Measurements from ENCODE around the gene LYPLAL1. TPM values are rescaled to one million over a fixed set of nuclear protein-coding genes. Genes with fewer than 3 reads are reported as not detected.

LYPLAL1 gene
- polyA plus RNA-seq, 1 of the 3 experiments (the other 2 are of a cell fraction), result 11.2 TPM

DNA sequence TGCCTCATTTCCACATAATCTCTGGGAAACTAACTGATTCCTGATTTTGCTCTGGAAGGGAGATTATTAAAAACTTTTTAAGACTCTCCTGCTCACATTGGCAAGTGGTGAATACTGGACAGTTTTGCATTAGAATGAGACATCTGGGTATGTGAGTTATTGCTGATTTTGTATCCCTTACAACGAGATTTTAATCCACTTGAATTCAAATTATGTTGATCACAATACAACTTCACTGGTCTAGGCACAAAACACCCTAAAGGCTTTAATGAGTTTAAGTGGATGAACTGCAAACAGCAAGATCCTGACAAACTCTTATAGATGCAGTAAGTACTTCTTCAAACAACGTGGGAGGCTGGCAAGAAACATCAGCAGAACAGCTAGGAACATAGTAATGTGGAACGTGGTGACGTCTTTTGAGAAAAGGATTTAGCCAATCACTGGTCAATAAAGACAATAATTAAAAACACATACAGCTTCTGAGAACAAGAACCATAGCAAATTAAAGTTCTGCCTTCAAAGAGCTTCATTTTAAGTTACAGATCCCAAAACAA lies 10.2 kb upstream of the LYPLAL1 start (continued):
- TF ChIP-seq RXRA (IDR thresholded peaks at IDR 0.05; ENCODE audit: borderline replicate concordance, low read depth) (no peak), TAF1 (IDR thresholded peaks at IDR 0.05; ENCODE audit: borderline replicate concordance, low read depth, low read length) (no peak)
- TF ChIP-seq, protein P1, sequence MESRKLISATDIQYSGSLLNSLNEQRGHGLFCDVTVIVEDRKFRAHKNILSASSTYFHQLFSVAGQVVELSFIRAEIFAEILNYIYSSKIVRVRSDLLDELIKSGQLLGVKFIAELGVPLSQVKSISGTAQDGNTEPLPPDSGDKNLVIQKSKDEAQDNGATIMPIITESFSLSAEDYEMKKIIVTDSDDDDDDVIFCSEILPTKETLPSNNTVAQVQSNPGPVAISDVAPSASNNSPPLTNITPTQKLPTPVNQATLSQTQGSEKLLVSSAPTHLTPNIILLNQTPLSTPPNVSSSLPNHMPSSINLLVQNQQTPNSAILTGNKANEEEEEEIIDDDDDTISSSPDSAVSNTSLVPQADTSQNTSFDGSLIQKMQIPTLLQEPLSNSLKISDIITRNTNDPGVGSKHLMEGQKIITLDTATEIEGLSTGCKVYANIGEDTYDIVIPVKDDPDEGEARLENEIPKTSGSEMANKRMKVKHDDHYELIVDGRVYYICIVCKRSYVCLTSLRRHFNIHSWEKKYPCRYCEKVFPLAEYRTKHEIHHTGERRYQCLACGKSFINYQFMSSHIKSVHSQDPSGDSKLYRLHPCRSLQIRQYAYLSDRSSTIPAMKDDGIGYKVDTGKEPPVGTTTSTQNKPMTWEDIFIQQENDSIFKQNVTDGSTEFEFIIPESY (IDR thresholded peaks at IDR 0.05; ENCODE audit: borderline replicate concordance, low read depth), result no peak

DNA sequence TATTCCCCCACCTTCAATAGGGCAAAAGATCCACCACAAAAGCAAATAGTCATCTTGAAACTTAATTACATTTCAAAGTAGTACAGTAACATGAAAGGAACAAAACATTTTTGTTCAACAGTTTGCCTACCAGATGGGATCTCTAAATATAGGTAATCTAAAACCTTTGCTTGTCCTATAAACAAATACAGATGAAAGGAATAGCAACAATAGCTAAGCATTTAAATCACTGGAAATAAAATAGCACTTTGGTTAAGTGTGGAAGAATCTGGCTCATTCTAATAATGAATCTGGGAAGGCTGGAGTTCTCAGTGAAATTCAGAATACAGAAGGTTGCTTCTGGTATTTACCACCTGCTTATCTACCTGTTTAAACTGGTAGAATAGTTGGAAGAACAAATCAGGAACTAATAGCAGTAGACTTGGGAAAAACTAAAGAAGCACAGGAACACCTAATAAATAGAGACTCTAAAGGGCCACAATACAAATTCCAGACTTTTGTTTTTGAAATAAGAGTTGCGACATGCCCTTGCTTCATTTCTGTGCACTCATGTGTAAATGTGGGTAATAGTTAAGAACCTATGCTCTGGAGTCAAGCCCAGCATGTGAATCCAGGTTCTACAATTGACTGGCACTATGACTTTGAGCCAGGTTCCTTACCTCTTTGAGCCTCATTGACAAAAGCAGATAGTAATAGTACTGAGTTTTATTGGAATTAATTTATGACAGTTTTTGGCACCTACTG lies 2.3 kb upstream of the LYPLAL1 start:
- POLR2A ChIA-PET, result no interaction called here
- CTCF ChIA-PET, result interaction anchor here (1.1 kb wide), 2 partner anchors 24 to 842 kb away, joined by 3 to 4 read pairs; no protein-coding TSS in a partner anchor

More for the DNA sequence above, 2.3 kb upstream of the LYPLAL1 start:
- peaks cover 0 to 7% of the 10 kb centered on the region in 2 experiments for H3K36me3 ChIP-seq (replicated peaks in 1 of 2; ENCODE audit: control insufficient read depth in 1 of 2, insufficient read depth in 2 of 2, low read length in 1 of 2)
- H4K20me1 ChIP-seq (ENCODE audit: insufficient read depth), result no peaks in the 10 kb centered on the region
- H3K4me1 ChIP-seq (ENCODE audit: control insufficient read depth in 1 of 2, insufficient read depth in 2 of 2, low read depth in 1 of 2, low read length in 1 of 2), result peaks cover 12 to 13% of the 10 kb centered on the region in 2 experiments; a peak in 3 of 4 replicates
- H3K9ac ChIP-seq, result no peak overlapping the region
- 100% methylated on average over 1 of the region's 1 CpG for WGBS (ENCODE audit: low lambda C conversion rate)
- TF ChIP-seq YY1 (IDR thresholded peaks at IDR 0.05; ENCODE audit: low read depth) (no peak), ELF1 (IDR thresholded peaks at IDR 0.05) (no peak), EZH2phosphoT487 (IDR thresholded peaks at IDR 0.05; ENCODE audit: borderline replicate concordance, low read depth) (no peak), SIN3A (IDR thresholded peaks at IDR 0.05; ENCODE audit: borderline replicate concordance, low read depth, low read length) (no peak), MXI1 (IDR thresholded peaks at IDR 0.05; ENCODE audit: low read depth, low read length) (no peak), EP300 (IDR thresholded peaks at IDR 0.05; ENCODE audit: borderline replicate concordance in 1 of 2, low read depth in 1 of 2, low read length in 1 of 2) (no peak), JUND (IDR thresholded peaks at IDR 0.05) (no peak), RFX5 (IDR thresholded peaks at IDR 0.05; ENCODE audit: low read length) (no peak), SMC3 (IDR thresholded peaks at IDR 0.05; ENCODE audit: low read depth, low read length) (no peak), RAD21 (IDR thresholded peaks at IDR 0.05; ENCODE audit: low read length) (no peak), GATA2 (CRISPR knock-in tag; IDR thresholded peaks at IDR 0.05) (no peak), FOXM1 (IDR thresholded peaks at IDR 0.05; ENCODE audit: low read depth) (no peak), TEAD4 (IDR thresholded peaks at IDR 0.05; ENCODE audit: borderline replicate concordance, insufficient read depth) (no peak), CHD2 (IDR thresholded peaks at IDR 0.05; ENCODE audit: low read length, partially characterized antibody) (no peak), RCOR1 (IDR thresholded peaks at IDR 0.05; ENCODE audit: low read length) (no peak)
- TF ChIP-seq, protein P2, sequence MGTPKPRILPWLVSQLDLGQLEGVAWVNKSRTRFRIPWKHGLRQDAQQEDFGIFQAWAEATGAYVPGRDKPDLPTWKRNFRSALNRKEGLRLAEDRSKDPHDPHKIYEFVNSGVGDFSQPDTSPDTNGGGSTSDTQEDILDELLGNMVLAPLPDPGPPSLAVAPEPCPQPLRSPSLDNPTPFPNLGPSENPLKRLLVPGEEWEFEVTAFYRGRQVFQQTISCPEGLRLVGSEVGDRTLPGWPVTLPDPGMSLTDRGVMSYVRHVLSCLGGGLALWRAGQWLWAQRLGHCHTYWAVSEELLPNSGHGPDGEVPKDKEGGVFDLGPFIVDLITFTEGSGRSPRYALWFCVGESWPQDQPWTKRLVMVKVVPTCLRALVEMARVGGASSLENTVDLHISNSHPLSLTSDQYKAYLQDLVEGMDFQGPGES (IDR thresholded peaks at IDR 0.05; ENCODE audit: low read depth, low read length), result no peak
- TF ChIP-seq, protein P3, sequence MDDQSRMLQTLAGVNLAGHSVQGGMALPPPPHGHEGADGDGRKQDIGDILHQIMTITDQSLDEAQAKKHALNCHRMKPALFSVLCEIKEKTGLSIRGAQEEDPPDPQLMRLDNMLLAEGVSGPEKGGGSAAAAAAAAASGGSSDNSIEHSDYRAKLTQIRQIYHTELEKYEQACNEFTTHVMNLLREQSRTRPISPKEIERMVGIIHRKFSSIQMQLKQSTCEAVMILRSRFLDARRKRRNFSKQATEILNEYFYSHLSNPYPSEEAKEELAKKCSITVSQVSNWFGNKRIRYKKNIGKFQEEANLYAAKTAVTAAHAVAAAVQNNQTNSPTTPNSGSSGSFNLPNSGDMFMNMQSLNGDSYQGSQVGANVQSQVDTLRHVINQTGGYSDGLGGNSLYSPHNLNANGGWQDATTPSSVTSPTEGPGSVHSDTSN (IDR thresholded peaks at IDR 0.05), result no peak
- TF ChIP-seq, protein P4, sequence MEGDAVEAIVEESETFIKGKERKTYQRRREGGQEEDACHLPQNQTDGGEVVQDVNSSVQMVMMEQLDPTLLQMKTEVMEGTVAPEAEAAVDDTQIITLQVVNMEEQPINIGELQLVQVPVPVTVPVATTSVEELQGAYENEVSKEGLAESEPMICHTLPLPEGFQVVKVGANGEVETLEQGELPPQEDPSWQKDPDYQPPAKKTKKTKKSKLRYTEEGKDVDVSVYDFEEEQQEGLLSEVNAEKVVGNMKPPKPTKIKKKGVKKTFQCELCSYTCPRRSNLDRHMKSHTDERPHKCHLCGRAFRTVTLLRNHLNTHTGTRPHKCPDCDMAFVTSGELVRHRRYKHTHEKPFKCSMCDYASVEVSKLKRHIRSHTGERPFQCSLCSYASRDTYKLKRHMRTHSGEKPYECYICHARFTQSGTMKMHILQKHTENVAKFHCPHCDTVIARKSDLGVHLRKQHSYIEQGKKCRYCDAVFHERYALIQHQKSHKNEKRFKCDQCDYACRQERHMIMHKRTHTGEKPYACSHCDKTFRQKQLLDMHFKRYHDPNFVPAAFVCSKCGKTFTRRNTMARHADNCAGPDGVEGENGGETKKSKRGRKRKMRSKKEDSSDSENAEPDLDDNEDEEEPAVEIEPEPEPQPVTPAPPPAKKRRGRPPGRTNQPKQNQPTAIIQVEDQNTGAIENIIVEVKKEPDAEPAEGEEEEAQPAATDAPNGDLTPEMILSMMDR (IDR thresholded peaks at IDR 0.05), result no peak
- TF ChIP-seq, protein P5, sequence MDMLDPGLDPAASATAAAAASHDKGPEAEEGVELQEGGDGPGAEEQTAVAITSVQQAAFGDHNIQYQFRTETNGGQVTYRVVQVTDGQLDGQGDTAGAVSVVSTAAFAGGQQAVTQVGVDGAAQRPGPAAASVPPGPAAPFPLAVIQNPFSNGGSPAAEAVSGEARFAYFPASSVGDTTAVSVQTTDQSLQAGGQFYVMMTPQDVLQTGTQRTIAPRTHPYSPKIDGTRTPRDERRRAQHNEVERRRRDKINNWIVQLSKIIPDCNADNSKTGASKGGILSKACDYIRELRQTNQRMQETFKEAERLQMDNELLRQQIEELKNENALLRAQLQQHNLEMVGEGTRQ (IDR thresholded peaks at IDR 0.05; ENCODE audit: borderline replicate concordance, low read depth, low read length), result no peak
- H3K4me3 ChIP-seq (ENCODE audit: low read depth in 2 of 2, low read length in 1 of 2), result no peak overlapping the region
- peaks cover 26% of the 10 kb centered on the region for H3K79me2 ChIP-seq (ENCODE audit: insufficient read depth)
- H3F3A ChIP-seq (replicated peaks; ENCODE audit: insufficient read depth), result peaks cover 8% of the 10 kb centered on the region
- no peaks in the 10 kb centered on the region for H3K9me3 ChIP-seq
- H3K27me3 ChIP-seq (ENCODE audit: insufficient read depth), result no peaks in the 10 kb centered on the region
- no peaks in the 10 kb centered on the region for H3K9me2 ChIP-seq
- no peak overlapping the region for H2AFZ ChIP-seq (ENCODE audit: low read depth)
- DNase-seq, result no peak
- no peak overlapping the region for H3K27ac ChIP-seq (ENCODE audit: low read depth in 2 of 2, low read length in 1 of 2)
- no peak overlapping the region for H3K4me2 ChIP-seq
